KG1 (cell line): ENCODE results near the gene KLHL5.

Source experiments
- DNase-seq: peaks from one replicate; lab custom pipeline; 2025; lab: John Stamatoyannopoulos, UW

The KLHL5 gene

GRCh38 chr4:39043861-39044363, 18.1 kb upstream of the KLHL5 start:
- DNase-seq = no peak

GRCh38 chr4:39044364-39044955, 17.6 kb upstream of the KLHL5 start:
- peak; percentile 60 for DNase-seq

GRCh38 chr4:39044956-39045826, 16.8 kb upstream of the KLHL5 start:
- DNase-seq = peak; percentile 22

- DNase-seq = no peak
Measured at GRCh38 chr4:39045827-39046221, 16.2 kb upstream of the KLHL5 start.

- no peak for DNase-seq
Measured at GRCh38 chr4:39046249-39046648, 15.8 kb upstream of the KLHL5 start.

GRCh38 chr4:39047681-39048080, 14.4 kb upstream of the KLHL5 start:
- DNase-seq = no peak

GRCh38 chr4:39048311-39048710, 13.7 kb upstream of the KLHL5 start:
- DNase-seq = no peak

- DNase-seq = no peak
Measured at GRCh38 chr4:39050590-39050989, 11.4 kb upstream of the KLHL5 start.

- no peak for DNase-seq
Measured at GRCh38 chr4:39051492-39051891, 10.5 kb upstream of the KLHL5 start.

- no peak for DNase-seq
Measured at GRCh38 chr4:39053983-39054382, 8.0 kb upstream of the KLHL5 start.

- no peak for DNase-seq
Measured at GRCh38 chr4:39054497-39054896, 7.5 kb upstream of the KLHL5 start.

- DNase-seq = no peak
Measured at GRCh38 chr4:39056023-39056422, 6.0 kb upstream of the KLHL5 start.

- DNase-seq = no peak
Measured at GRCh38 chr4:39061457-39061856, 575 bp upstream of the KLHL5 start.

GRCh38 chr4:39062770-39063097, 702 bp downstream of the KLHL5 start:
- DNase-seq = no peak

- DNase-seq = no peak
Measured at GRCh38 chr4:39063430-39063829, 1.4 kb downstream of the KLHL5 start.

GRCh38 chr4:39066371-39066770, 4.3 kb downstream of the KLHL5 start:
- no peak for DNase-seq

GRCh38 chr4:39067031-39067430, 5.0 kb downstream of the KLHL5 start:
- DNase-seq = no peak

- no peak for DNase-seq
Measured at GRCh38 chr4:39067451-39067850, 5.4 kb downstream of the KLHL5 start.

GRCh38 chr4:39068907-39069306, 6.9 kb downstream of the KLHL5 start:
- DNase-seq = no peak

- DNase-seq = no peak
Measured at GRCh38 chr4:39078829-39079228, 16.8 kb downstream of the KLHL5 start.

GRCh38 chr4:39083164-39083563, 21.1 kb downstream of the KLHL5 start:
- no peak for DNase-seq

- no peak for DNase-seq
Measured at GRCh38 chr4:39085891-39086290, 23.9 kb downstream of the KLHL5 start.

GRCh38 chr4:39096847-39097246, 34.8 kb downstream of the KLHL5 start:
- no peak for DNase-seq

GRCh38 chr4:39097290-39097689, 35.3 kb downstream of the KLHL5 start:
- no peak for DNase-seq
